ENCODE data around the gene PACSIN3. TPM values are rescaled to one million over a fixed set of nuclear protein-coding genes. Genes with fewer than 3 reads are reported as not detected.

Gene PACSIN3
- total RNA-seq, 4 donors from 2014 or later = 43.6 to 71.6 (median 54.2) TPM

DNA sequence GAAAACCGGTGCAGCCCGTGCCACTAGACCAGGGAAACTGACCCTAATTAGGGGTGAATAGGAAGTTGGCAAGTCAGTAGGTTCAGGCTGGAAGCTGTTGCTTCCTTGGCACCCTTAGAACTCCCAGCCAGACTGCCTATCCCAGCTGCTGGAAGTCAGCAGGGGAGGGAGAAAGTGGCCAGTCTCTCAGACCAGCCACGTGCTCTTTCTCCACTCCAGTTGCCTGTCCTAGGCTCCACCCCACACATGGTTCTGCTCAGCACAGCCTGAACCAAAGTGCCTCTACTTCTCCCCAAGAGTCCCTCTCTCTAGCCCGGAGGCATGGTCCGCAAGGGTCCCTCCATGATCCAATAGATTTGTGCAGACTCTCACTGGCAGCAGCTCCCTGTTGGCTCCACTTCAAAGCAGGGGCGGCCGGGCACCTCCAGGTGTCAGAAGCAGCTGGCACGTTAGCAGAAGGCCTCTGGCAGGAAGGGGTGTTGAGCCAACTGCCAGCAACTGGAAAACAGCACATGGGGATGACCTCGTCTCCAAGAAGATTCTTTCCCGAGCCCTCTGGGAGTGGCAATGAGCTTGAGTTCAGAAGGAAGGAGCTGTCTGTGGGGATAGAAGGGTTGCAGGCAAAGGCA, 37.2 kb downstream of the PACSIN3 start:
- DNase-seq = peak; percentile 17 to 32
- no peak overlapping the region for H3K4me3 ChIP-seq (replicated peaks in 1 of 3)
- intact Hi-C loops (cut with DNase I) = no loop called here
- H3K27ac ChIP-seq = no peak overlapping the region
- TF ChIP-seq, protein P1, sequence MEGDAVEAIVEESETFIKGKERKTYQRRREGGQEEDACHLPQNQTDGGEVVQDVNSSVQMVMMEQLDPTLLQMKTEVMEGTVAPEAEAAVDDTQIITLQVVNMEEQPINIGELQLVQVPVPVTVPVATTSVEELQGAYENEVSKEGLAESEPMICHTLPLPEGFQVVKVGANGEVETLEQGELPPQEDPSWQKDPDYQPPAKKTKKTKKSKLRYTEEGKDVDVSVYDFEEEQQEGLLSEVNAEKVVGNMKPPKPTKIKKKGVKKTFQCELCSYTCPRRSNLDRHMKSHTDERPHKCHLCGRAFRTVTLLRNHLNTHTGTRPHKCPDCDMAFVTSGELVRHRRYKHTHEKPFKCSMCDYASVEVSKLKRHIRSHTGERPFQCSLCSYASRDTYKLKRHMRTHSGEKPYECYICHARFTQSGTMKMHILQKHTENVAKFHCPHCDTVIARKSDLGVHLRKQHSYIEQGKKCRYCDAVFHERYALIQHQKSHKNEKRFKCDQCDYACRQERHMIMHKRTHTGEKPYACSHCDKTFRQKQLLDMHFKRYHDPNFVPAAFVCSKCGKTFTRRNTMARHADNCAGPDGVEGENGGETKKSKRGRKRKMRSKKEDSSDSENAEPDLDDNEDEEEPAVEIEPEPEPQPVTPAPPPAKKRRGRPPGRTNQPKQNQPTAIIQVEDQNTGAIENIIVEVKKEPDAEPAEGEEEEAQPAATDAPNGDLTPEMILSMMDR (IDR thresholded peaks at IDR 0.05) = no peak
- TF ChIP-seq POLR2A (IDR thresholded peaks at IDR 0.05) = no peak
- H3K4me1 ChIP-seq = peaks cover 0 to 6% of the 10 kb centered on the region in 2 donors
- no peaks in the 10 kb centered on the region for H3K36me3 ChIP-seq
- WGBS, 2 donors = 62 to 75% methylated on average over 7 to 9 of the region's 10 CpGs
- H3K9me3 ChIP-seq = no peaks in the 10 kb centered on the region
- no peaks in the 10 kb centered on the region for H3K27me3 ChIP-seq

GRCh38 chr11:47148270-47148669, 38.0 kb downstream of the PACSIN3 start:
- WGBS, 2 donors = 81 to 87% methylated on average over 4 of the region's 4 CpGs
- no peak for DNase-seq
- Histone ChIP-seq H3K9me3 (no peaks in the 10 kb centered on the region), H3K36me3 (no peaks in the 10 kb centered on the region), H3K27me3 (no peaks in the 10 kb centered on the region), H3K4me1 (peaks cover 0 to 6% of the 10 kb centered on the region in 2 donors), H3K4me3 (replicated peaks in 1 of 3) (no peak overlapping the region), H3K27ac (no peak overlapping the region)
- TF ChIP-seq POLR2A (IDR thresholded peaks at IDR 0.05) = no peak
- TF ChIP-seq, protein P1 (IDR thresholded peaks at IDR 0.05) = no peak
- intact Hi-C loops (cut with DNase I) = no loop called here

GRCh38 chr11:47147681-47148080, 38.6 kb downstream of the PACSIN3 start:
- intact Hi-C loops (cut with DNase I) = no loop called here
- DNase-seq = no peak
- Histone ChIP-seq H3K4me1 (peaks cover 0 to 6% of the 10 kb centered on the region in 2 donors), H3K27ac (no peak overlapping the region), H3K27me3 (no peaks in the 10 kb centered on the region), H3K9me3 (no peaks in the 10 kb centered on the region), H3K4me3 (replicated peaks in 1 of 3) (no peak overlapping the region), H3K36me3 (no peaks in the 10 kb centered on the region)
- WGBS, 2 donors = 96 to 98% methylated on average over 7 of the region's 7 CpGs
- TF ChIP-seq, protein P1 (IDR thresholded peaks at IDR 0.05) = no peak
- no peak for TF ChIP-seq POLR2A (IDR thresholded peaks at IDR 0.05)

DNA sequence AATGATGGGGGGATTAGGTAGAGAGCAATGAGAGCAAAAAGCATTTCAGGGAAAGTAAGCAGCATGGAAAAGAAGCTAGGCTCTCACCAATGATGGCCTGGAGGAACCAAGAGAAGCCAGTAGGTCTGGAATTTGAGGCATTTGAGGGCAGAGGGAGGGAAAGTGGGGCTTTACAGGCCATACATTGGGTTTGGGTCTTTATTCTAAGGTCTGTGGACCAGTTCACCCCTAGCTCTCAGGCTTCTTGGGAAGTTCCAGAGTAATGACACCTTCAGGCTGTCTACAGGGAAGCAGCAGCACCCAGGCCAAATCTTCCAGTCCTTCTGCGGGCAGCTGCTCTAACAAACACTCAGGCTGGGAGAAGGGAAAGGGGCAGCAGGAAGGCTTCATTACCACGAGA, 39.0 kb downstream of the PACSIN3 start:
- intact Hi-C loops (cut with DNase I) = no loop called here
- Histone ChIP-seq H3K36me3 (no peaks in the 10 kb centered on the region), H3K9me3 (no peaks in the 10 kb centered on the region), H3K4me3 (replicated peaks in 1 of 3) (no peak overlapping the region), H3K27me3 (no peaks in the 10 kb centered on the region), H3K27ac (no peak overlapping the region), H3K4me1 (peaks cover 0 to 6% of the 10 kb centered on the region in 2 donors)
- TF ChIP-seq POLR2A (IDR thresholded peaks at IDR 0.05) = no peak
- TF ChIP-seq, protein P1 (IDR thresholded peaks at IDR 0.05) = no peak
- WGBS, 2 donors = 80 to 100% methylated on average over 2 of the region's 2 CpGs
- no peak for DNase-seq

GRCh38 chr11:47144541-47144940, 41.7 kb downstream of the PACSIN3 start:
- DNase-seq = no peak
- no peaks in the 10 kb centered on the region for H3K36me3 ChIP-seq
- H3K4me1 ChIP-seq = peaks cover 0 to 6% of the 10 kb centered on the region in 2 donors
- no peak overlapping the region for H3K4me3 ChIP-seq (replicated peaks in 1 of 3)
- H3K27me3 ChIP-seq = no peaks in the 10 kb centered on the region
- intact Hi-C loops (cut with DNase I) = no loop called here
- H3K9me3 ChIP-seq = no peaks in the 10 kb centered on the region
- 91 to 95% methylated on average over 3 of the region's 3 CpGs for WGBS, 2 donors
- no peak overlapping the region for H3K27ac ChIP-seq
- TF ChIP-seq, protein P1 (IDR thresholded peaks at IDR 0.05) = no peak
- TF ChIP-seq POLR2A (IDR thresholded peaks at IDR 0.05) = no peak

All from thyroid gland (tissue), 4 donors.